Smooth muscle cell (in vitro differentiated cells): Measurements from ENCODE around the gene SLCO3A1. TPM values are rescaled to one million over a fixed set of nuclear protein-coding genes. Genes with fewer than 3 reads are reported as not detected.
A peak's percentile ranks its signal among the peaks of the same experiment; 100 is the strongest.

ENCODE experiments used
- DNase-seq: peaks from one replicate; lab custom pipeline; 2025; ENCODE audit not compliant: unreplicated experiment; lab: John Stamatoyannopoulos, UW
- H2AFZ ChIP-seq: fragments of 200-600 bp; sonication (generic); 2 replicates; pipeline ENCODE4 v1.6.0; 2016; ENCODE audit warnings: antibody characterized with exemption, low read depth, mild to moderate bottlenecking
- H3F3A ChIP-seq: fragments of 200-600 bp; sonication (generic); 2 replicates; pipeline ENCODE4 v1.6.0; 2017; ENCODE audit warnings: antibody characterized with exemption, low read depth
- H3K27ac ChIP-seq: fragments of 200-600 bp; sonication (generic); 2 replicates; pipeline ENCODE4 v1.5.1; 2016; ENCODE audit warnings: low read depth, mild to moderate bottlenecking
- H3K27me3 ChIP-seq: fragments of 200-600 bp; sonication (generic); 2 replicates; pipeline ENCODE4 v1.6.1; 2016; ENCODE audit warnings: low read depth, mild to moderate bottlenecking
- H3K36me3 ChIP-seq: fragments of 200-600 bp; sonication (generic); 2 replicates; pipeline ENCODE4 v1.5.1; 2016; ENCODE audit warnings: low read depth
- H3K4me1 ChIP-seq: fragments of 200-600 bp; sonication (generic); 2 replicates; pipeline ENCODE4 v1.5.1; 2016; ENCODE audit warnings: low read depth
- H3K4me2 ChIP-seq: fragments of 200-600 bp; sonication (generic); 2 replicates; pipeline ENCODE4 v1.6.0; 2016; ENCODE audit warnings: mild to moderate bottlenecking
- H3K4me3 ChIP-seq: fragments of 200-600 bp; sonication (generic); 2 replicates; pipeline ENCODE4 v1.5.1; 2016; ENCODE audit warnings: mild to moderate bottlenecking
- H3K79me2 ChIP-seq: fragments of 200-600 bp; sonication (generic); 2 replicates; pipeline ENCODE4 v1.6.0; 2016; ENCODE audit warnings: low read depth, mild to moderate bottlenecking
- H3K9ac ChIP-seq: fragments of 200-600 bp; sonication (generic); 2 replicates; pipeline ENCODE4 v1.6.0; 2016; ENCODE audit warnings: low read depth
- H3K9me3 ChIP-seq: fragments of 200-600 bp; sonication (generic); replicated peaks from 2 replicates; pipeline ENCODE4 v1.5.1; 2016; ENCODE audit warnings: low read depth
- H4K20me1 ChIP-seq: fragments of 200-600 bp; sonication (generic); 2 replicates; pipeline ENCODE4 v1.6.0; 2016; ENCODE audit warnings: low read depth
- CTCF ChIP-seq: fragments of 200-600 bp; sonication (generic); IDR thresholded peaks from 2 replicates; pipeline ENCODE4 v1.5.1; 2017; ENCODE audit warnings: borderline replicate concordance, mild to moderate bottlenecking, antibody characterized with exemption; ENCODE audit not compliant: insufficient read depth, poor library complexity, severe bottlenecking
- WGBS: methylation state at CpG from one replicate; pipeline ENCODE4 v1.1.7; 2016; ENCODE audit warnings: low lambda C conversion rate; 5-methylcytosine and 5-hydroxymethylcytosine counted together
- polyA plus RNA-seq: library from polyadenylated mRNA; unstranded; fragments of >200 nt; fragmentation: Nextera tagmentation; extraction: Ambion mirVana; gene quantifications from 2 replicates; pipeline ENCODE4 v1.2.1, GENCODE V29; 2016
- total RNA-seq: library from RNA; depleted of rRNA; stranded (reverse); fragments of >200 nt; gene quantifications from 2 replicates; pipeline ENCODE4 v1.2.3, GENCODE V29; 2014

The SLCO3A1 gene
- total and polyA plus RNA-seq, 2 experiments from 2014 or later: 1.3 to 12.6 TPM

DNA sequence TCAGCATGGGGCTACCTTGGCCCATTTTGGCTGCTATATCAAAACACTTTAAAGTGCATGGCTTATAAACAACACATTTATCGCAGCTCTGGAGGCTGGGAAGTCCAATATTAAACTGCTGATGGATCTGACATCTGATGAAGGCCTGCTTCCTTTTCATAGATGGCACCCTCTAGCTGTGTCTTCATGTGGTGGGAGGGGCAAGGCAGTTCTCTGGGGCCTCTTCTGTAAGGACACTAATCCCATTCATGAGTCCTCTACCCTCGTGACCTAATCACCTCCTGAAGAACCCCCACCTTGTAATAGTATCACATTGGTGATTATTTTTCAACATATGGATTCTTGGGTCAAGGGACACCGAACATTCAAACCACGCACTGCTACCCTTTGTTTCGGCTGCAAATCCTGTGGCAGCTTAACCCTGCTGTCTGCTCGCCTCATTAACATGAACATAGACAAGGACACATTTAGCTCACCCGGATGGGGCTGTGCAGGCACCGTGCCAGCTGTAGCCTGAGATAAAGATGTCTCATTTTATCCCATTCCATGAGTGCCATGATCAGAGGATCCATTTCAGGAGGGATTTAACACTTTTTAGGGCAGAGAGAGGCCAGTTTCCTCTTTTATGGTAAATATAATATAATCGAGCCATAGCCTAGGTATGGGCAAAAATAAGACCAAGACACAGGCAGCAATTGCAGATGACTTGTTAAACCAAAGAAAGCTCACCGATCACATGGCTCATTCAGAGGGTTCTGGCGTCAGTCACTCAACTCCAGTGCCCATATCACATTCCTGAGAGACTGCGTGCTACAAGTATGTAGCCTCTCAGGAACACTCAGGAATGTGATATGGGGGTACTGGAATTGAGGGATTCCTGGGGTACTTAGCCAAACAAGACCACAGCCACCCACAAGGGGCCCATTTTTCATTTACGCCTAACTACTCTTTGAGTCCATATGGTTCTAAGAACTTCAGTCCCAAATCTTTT, 289.0 kb downstream of the SLCO3A1 start:
- no peak overlapping the region for H3K27ac ChIP-seq
- no peaks in the 10 kb centered on the region for H3K4me1 ChIP-seq
- H4K20me1 ChIP-seq: no peaks in the 10 kb centered on the region
- no peak overlapping the region for H3K9ac ChIP-seq
- no peaks in the 10 kb centered on the region for H3F3A ChIP-seq
- 80% methylated on average over 13 of the region's 13 CpGs for WGBS
- no peaks in the 10 kb centered on the region for H3K36me3 ChIP-seq
- H3K27me3 ChIP-seq: no peaks in the 10 kb centered on the region
- TF ChIP-seq CTCF: no peak
- H2AFZ ChIP-seq: no peak overlapping the region
- no peak overlapping the region for H3K4me3 ChIP-seq
- no peaks in the 10 kb centered on the region for H3K79me2 ChIP-seq
- H3K9me3 ChIP-seq: no peaks in the 10 kb centered on the region
- peak overlapping the region; percentile 13 for H3K4me2 ChIP-seq
- no peak for DNase-seq

DNA sequence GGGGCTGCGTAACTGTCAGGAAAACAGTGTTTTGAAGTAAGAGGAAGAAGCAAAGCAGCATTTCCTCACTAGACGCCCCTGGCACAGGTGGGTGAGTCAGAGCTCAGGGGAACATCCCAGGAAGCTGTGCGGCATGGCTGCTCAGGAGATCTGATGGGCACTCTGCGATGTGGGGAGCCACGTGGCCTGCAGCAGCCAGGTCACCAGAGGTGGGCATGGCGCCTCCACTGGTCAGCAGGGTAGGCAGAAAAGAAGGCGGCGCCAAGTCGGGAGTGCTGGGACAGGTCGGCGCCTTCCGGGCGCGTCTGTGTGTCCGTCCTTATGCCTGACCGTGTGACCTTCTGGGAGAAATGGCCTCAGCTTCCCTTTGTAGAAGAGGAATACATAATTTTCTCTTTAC, 290.3 kb downstream of the SLCO3A1 start:
- Histone ChIP-seq H3K9me3 (no peaks in the 10 kb centered on the region), H3K4me1 (no peaks in the 10 kb centered on the region), H3K4me3 (no peak overlapping the region), H3K4me2 (no peak overlapping the region), H3K27me3 (no peaks in the 10 kb centered on the region), H2AFZ (no peak overlapping the region), H3K27ac (no peak overlapping the region), H3K79me2 (no peaks in the 10 kb centered on the region), H3K36me3 (no peaks in the 10 kb centered on the region), H4K20me1 (no peaks in the 10 kb centered on the region), H3K9ac (no peak overlapping the region), H3F3A (no peaks in the 10 kb centered on the region)
- DNase-seq: no peak
- 95% methylated on average over 16 of the region's 16 CpGs for WGBS
- no peak for TF ChIP-seq CTCF

GRCh38 chr15:92146511-92147150, 293.1 kb downstream of the SLCO3A1 start:
- H3K9me3 ChIP-seq: no peaks in the 10 kb centered on the region
- H3F3A ChIP-seq: no peaks in the 10 kb centered on the region
- no peaks in the 10 kb centered on the region for H3K36me3 ChIP-seq
- no peak overlapping the region for H2AFZ ChIP-seq
- TF ChIP-seq CTCF: no peak
- H3K4me3 ChIP-seq: no peak overlapping the region
- DNase-seq: no peak
- no peak overlapping the region for H3K4me2 ChIP-seq
- WGBS: 83% methylated on average over 14 of the region's 14 CpGs
- no peak overlapping the region for H3K27ac ChIP-seq
- H4K20me1 ChIP-seq: no peaks in the 10 kb centered on the region
- no peaks in the 10 kb centered on the region for H3K27me3 ChIP-seq
- no peak overlapping the region for H3K9ac ChIP-seq
- no peaks in the 10 kb centered on the region for H3K79me2 ChIP-seq
- no peaks in the 10 kb centered on the region for H3K4me1 ChIP-seq
